SU-DHL-6 (cell line): ENCODE results near the gene IFT74.

Source experiments
- H2AFZ ChIP-seq: fragments of 200-600 bp; sonication (generic); 2 replicates; pipeline ENCODE4 v1.6.1; 2014; ENCODE audit warnings: low read depth, mild to moderate bottlenecking, moderate library complexity, mixed read lengths, antibody characterized with exemption, low read length; ENCODE audit not compliant: severe bottlenecking
- H3F3A ChIP-seq: fragments of 200-600 bp; shearing (Covaris generic); 2 replicates; pipeline ENCODE4 v1.6.0; 2016; ENCODE audit warnings: antibody characterized with exemption, mild to moderate bottlenecking; ENCODE audit not compliant: insufficient read depth
- H3K27ac ChIP-seq: fragments of 200-600 bp; sonication (generic); 2 replicates; pipeline ENCODE4 v1.5.1; 2016; ENCODE audit warnings: low read depth, mild to moderate bottlenecking, low read length, moderate library complexity, mixed read lengths
- H3K27me3 ChIP-seq: fragments of 200-600 bp; sonication (generic), shearing (Covaris generic); 2 replicates; pipeline ENCODE4 v1.6.0; 2014; ENCODE audit warnings: mild to moderate bottlenecking, low read length
- H3K36me3 ChIP-seq: fragments of 200-600 bp; sonication (generic); 2 replicates; pipeline ENCODE4 v1.6.1; 2014; ENCODE audit warnings: mild to moderate bottlenecking, low read length, mixed read lengths
- H3K4me2 ChIP-seq: fragments of 300-600, 200-600 bp; shearing (Covaris generic), sonication (generic); 2 replicates; pipeline ENCODE4 v1.6.0; 2014; ENCODE audit warnings: low read length, low read depth, mild to moderate bottlenecking; ENCODE audit not compliant: poor library complexity, severe bottlenecking
- H3K4me3 ChIP-seq: fragments of 200-600 bp; sonication (generic); 2 replicates; pipeline ENCODE4 v1.5.1; 2014; ENCODE audit warnings: antibody characterized with exemption, low read length, mild to moderate bottlenecking, mixed read lengths; ENCODE audit not compliant: insufficient read depth, poor library complexity, severe bottlenecking
- H3K79me2 ChIP-seq: fragments of 200-600 bp; sonication (generic); 2 replicates; pipeline ENCODE4 v1.6.1; 2014; ENCODE audit warnings: mild to moderate bottlenecking, low read length, moderate library complexity; ENCODE audit not compliant: insufficient read depth
- H3K9ac ChIP-seq: fragments of 200-600 bp; sonication (generic); 2 replicates; pipeline ENCODE4 v1.7.0; 2014; ENCODE audit warnings: mild to moderate bottlenecking, low read length
- H3K9me2 ChIP-seq: fragments of 200-600 bp; sonication (generic); replicated peaks from 2 replicates; pipeline ENCODE4 v1.6.1; 2014; ENCODE audit warnings: low read length; ENCODE audit not compliant: insufficient read depth
- H3K9me3 ChIP-seq: fragments of 200-600 bp; sonication (generic); 2 replicates; pipeline ENCODE4 v1.6.1; 2014; ENCODE audit warnings: low read length, mixed read lengths; ENCODE audit not compliant: insufficient read depth
- H4K20me1 ChIP-seq: fragments of 200-600 bp; sonication (generic); 2 replicates; pipeline ENCODE4 v1.6.1; 2014; ENCODE audit warnings: low read depth, mild to moderate bottlenecking, antibody characterized with exemption, low read length, moderate library complexity, mixed read lengths
- EZH2phosphoT487 ChIP-seq: fragments of 200-600 bp; sonication (generic), shearing (Covaris generic); conservative IDR thresholded peaks from 2 replicates; pipeline ENCODE4 v1.6.1; 2018; ENCODE audit warnings: mild to moderate bottlenecking, antibody characterized with exemption, low read length, moderate library complexity, mixed read lengths
- TF ChIP-seq, protein P1 (sequence below): fragments of 200-600 bp; sonication (generic); IDR thresholded peaks from one replicate; pipeline ENCODE4 v1.5.1; 2017; ENCODE audit warnings: antibody characterized with exemption, mild to moderate bottlenecking, low read length, moderate library complexity; ENCODE audit not compliant: insufficient read depth, poor library complexity, severe bottlenecking

IFT74 gene

DNA sequence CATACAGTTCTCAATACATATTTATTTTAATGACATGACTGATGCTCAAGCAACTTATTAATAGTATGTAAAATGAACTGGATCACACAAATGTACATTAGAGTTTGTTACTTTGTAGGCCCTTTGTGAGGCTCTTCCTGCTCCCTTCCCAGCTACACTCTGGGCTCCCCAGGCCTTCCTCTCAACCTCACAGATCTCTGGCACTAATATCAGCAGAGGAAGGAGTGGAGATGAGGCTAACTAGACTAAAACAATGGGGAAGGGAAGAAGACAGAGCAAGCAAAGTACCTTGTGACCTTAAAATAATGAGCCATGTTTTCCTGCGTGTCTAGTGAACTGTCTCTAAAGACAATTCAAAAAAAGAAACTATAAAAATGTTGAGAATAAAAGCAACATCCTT lies 122.5 kb downstream of the IFT74 start:
- no peaks in the 10 kb centered on the region for H4K20me1 ChIP-seq
- no peaks in the 10 kb centered on the region for H3K79me2 ChIP-seq
- H3K9ac ChIP-seq: no peak overlapping the region
- no peaks in the 10 kb centered on the region; the same call in 1 of the 2 replicates for H3K27me3 ChIP-seq
- no peak overlapping the region for H3K4me3 ChIP-seq
- H2AFZ ChIP-seq: no peak overlapping the region
- H3K4me2 ChIP-seq: no peak overlapping the region
- H3K9me2 ChIP-seq: no peaks in the 10 kb centered on the region
- no peak overlapping the region for H3K27ac ChIP-seq
- TF ChIP-seq EZH2phosphoT487: no peak
- TF ChIP-seq, protein P1, sequence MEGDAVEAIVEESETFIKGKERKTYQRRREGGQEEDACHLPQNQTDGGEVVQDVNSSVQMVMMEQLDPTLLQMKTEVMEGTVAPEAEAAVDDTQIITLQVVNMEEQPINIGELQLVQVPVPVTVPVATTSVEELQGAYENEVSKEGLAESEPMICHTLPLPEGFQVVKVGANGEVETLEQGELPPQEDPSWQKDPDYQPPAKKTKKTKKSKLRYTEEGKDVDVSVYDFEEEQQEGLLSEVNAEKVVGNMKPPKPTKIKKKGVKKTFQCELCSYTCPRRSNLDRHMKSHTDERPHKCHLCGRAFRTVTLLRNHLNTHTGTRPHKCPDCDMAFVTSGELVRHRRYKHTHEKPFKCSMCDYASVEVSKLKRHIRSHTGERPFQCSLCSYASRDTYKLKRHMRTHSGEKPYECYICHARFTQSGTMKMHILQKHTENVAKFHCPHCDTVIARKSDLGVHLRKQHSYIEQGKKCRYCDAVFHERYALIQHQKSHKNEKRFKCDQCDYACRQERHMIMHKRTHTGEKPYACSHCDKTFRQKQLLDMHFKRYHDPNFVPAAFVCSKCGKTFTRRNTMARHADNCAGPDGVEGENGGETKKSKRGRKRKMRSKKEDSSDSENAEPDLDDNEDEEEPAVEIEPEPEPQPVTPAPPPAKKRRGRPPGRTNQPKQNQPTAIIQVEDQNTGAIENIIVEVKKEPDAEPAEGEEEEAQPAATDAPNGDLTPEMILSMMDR: no peak
- H3F3A ChIP-seq: no peaks in the 10 kb centered on the region
- no peaks in the 10 kb centered on the region for H3K36me3 ChIP-seq
- H3K9me3 ChIP-seq: no peaks in the 10 kb centered on the region

DNA sequence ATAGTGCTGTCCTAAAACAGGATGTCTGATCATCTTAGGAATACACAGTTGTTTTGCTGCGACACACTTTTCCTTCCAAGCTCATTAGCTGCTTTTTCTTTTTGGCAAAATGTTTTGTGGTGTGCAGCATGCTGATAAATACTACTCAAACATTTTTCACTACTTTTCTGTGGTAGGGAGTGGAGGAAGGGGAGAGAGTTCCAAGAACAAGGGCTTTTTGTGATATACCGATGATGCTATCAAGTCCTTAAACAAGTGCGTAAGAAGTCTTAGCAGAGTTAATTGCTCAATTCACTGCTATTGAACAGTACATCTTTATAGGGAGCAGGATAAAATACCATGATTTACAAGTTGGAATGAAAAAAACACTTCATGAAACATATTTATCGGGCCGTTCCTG lies 129.2 kb downstream of the IFT74 start:
- Histone ChIP-seq H4K20me1 (no peaks in the 10 kb centered on the region), H3K4me2 (no peak overlapping the region), H3K36me3 (no peaks in the 10 kb centered on the region), H3K4me3 (no peak overlapping the region), H3K9me3 (no peaks in the 10 kb centered on the region), H3K9ac (no peak overlapping the region), H2AFZ (no peak overlapping the region), H3K9me2 (no peaks in the 10 kb centered on the region), H3K27ac (no peak overlapping the region), H3K27me3 (no peaks in the 10 kb centered on the region; the same call in 1 of the 2 replicates), H3F3A (no peaks in the 10 kb centered on the region), H3K79me2 (no peaks in the 10 kb centered on the region)
- no peak for TF ChIP-seq EZH2phosphoT487
- TF ChIP-seq, protein P1: no peak

DNA sequence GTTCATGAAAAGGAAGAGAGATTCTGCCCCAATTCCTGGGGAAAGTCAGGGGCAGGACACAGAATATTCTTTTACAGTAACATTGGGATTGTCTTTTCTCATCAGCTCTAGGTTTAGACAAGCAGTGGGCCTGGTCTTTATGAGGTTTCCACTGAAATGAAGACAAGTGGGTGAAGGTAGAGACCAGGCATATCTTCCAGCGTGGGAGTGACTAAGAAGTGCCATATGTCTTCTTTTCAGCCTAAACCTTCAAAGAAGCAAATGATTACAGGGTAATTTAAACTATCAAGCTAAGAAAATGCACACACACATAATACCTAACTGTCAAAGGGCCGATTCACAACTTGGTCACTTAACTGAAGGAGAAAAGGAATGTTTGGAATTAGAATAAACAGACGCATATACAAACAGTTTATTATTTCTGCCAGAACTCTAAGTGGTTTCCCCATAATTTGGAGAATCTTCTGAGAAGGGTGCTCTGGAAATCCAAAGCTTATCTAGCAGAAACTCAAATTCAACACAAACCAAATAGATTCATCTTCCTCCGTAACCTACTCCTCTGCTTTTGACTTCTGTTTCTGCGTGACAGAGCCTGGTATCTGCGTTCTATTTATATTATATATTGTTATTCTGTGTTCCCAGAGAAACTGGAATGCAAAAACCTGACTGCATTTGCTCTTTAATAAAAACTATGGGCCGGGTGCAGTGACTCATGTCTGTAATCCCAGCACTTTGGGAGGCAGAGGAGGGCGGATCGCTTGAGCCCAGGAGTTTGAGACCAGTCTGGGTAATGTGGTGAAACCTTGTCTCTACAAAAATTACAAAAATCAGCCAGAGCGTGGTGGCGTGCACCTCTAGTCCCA lies 130.8 kb downstream of the IFT74 start:
- H3F3A ChIP-seq: no peaks in the 10 kb centered on the region
- TF ChIP-seq EZH2phosphoT487: no peak
- TF ChIP-seq, protein P1: no peak
- H3K4me2 ChIP-seq: no peak overlapping the region
- no peak overlapping the region for H2AFZ ChIP-seq
- H3K27me3 ChIP-seq: no peaks in the 10 kb centered on the region; the same call in 1 of the 2 replicates
- H3K4me3 ChIP-seq: no peak overlapping the region
- no peaks in the 10 kb centered on the region for H3K79me2 ChIP-seq
- H4K20me1 ChIP-seq: no peaks in the 10 kb centered on the region
- no peaks in the 10 kb centered on the region for H3K9me2 ChIP-seq
- H3K9me3 ChIP-seq: no peaks in the 10 kb centered on the region
- no peak overlapping the region for H3K9ac ChIP-seq
- no peak overlapping the region for H3K27ac ChIP-seq
- H3K36me3 ChIP-seq: no peaks in the 10 kb centered on the region
